ENCODE results near the gene TGFBR3. TPM values are rescaled to one million over a fixed set of nuclear protein-coding genes. Genes with fewer than 3 reads are reported as not detected.

TGFBR3 gene
- total RNA-seq, 1 experiment from 2014 or later = 2.4 TPM

- H3K4me1 ChIP-seq (ENCODE audit: insufficient read depth, low read length) = no peaks in the 10 kb centered on the region
- peaks cover 48% of the 10 kb centered on the region for H3K27me3 Mint-ChIP-seq (ENCODE audit: low read depth)
- H3K23ac ChIP-seq (ENCODE audit: insufficient read length, low read depth, low read length) = no peak overlapping the region
- H3K27me3 ChIP-seq (ENCODE audit: insufficient read depth, low read length) = peaks cover 12% of the 10 kb centered on the region; the same call in 1 of the 2 replicates
- peaks cover 0 to 2% of the 10 kb centered on the region in 2 experiments; a peak in 3 of 5 replicates for H3K9me3 Mint-ChIP-seq
- no peak overlapping the region; the same call in 1 of the 2 replicates for H3K14ac ChIP-seq (ENCODE audit: insufficient read depth, low read length)
- H3K23me2 ChIP-seq (ENCODE audit: insufficient read length, low read depth, low read length, poor library complexity, severe bottlenecking) = peaks cover 13% of the 10 kb centered on the region
- H3K56ac ChIP-seq (ENCODE audit: insufficient read length, low read depth, low read length) = no peak overlapping the region
- no peaks in the 10 kb centered on the region for H3K79me1 ChIP-seq (ENCODE audit: insufficient read depth, low read depth, low read length, poor library complexity, severe bottlenecking)
- H3K9me3 ChIP-seq (ENCODE audit: control insufficient read depth, low read depth, low read length) = no peaks in the 10 kb centered on the region
- H3K27ac ChIP-seq (ENCODE audit: insufficient read length, low read depth, low read length) = no peak overlapping the region
- H2AFZ ChIP-seq (ENCODE audit: low read length) = no peak overlapping the region
- no peak overlapping the region for H2BK15ac ChIP-seq (ENCODE audit: low read depth, low read length)
- no peak overlapping the region for H4K8ac ChIP-seq (replicated peaks; ENCODE audit: insufficient read length, low read depth, low read length)
- H3K4me3 Mint-ChIP-seq = peak overlapping the region; percentile 78 to 88
- peak overlapping the region; percentile 85 for H3K4me2 ChIP-seq (ENCODE audit: insufficient read depth, insufficient read length, low read length)
- no CpG with 5 or more reads among the region's 22 CpGs for WGBS (ENCODE audit: extremely low coverage, insufficient read length, low lambda C conversion rate)
- H3K36me3 Mint-ChIP-seq (ENCODE audit: insufficient read depth in 1 of 3, low read depth in 3 of 3) = 0 out of 7 replicates have a peak, but pooled peaks cover 0 to 3% (median 0%) of the 10 kb centered on the region in 3 experiments
- no peak overlapping the region for H4K91ac ChIP-seq (ENCODE audit: insufficient read length, low read depth, low read length)
- H3K79me2 ChIP-seq (ENCODE audit: insufficient read depth, low read length) = no peaks in the 10 kb centered on the region
- H3K18ac ChIP-seq (ENCODE audit: insufficient read length, low read depth, low read length) = no peak overlapping the region
- no peak overlapping the region for H4K5ac ChIP-seq (ENCODE audit: insufficient read length, low read depth, low read length)
- H3T11ph ChIP-seq (ENCODE audit: low read length) = no peak overlapping the region
- H3K4ac ChIP-seq (ENCODE audit: low read depth, low read length) = no peak overlapping the region
- peaks cover 12% of the 10 kb centered on the region in 2 experiments for H3K4me1 Mint-ChIP-seq
- H2BK12ac ChIP-seq (ENCODE audit: insufficient read length, low read depth, low read length) = no peak overlapping the region
- H2AK5ac ChIP-seq (ENCODE audit: insufficient read length, low read length) = no peak overlapping the region
- H3K9ac ChIP-seq (ENCODE audit: extremely low read depth, insufficient read length, low read length) = no peak overlapping the region
- H2BK120ac ChIP-seq (ENCODE audit: low read depth, low read length, poor library complexity, severe bottlenecking) = no peak overlapping the region
- H3K27ac Mint-ChIP-seq = no peak overlapping the region; a peak in 1 of 7 replicates
- no peak overlapping the region for H2BK20ac ChIP-seq (ENCODE audit: low read depth, low read length, poor library complexity, severe bottlenecking)
- TF ChIP-seq CTCF (conservative IDR thresholded peaks at IDR 0.05) = no peak
- no peak overlapping the region for H2BK5ac ChIP-seq (ENCODE audit: insufficient read length, low read length)
- H4K20me1 ChIP-seq (ENCODE audit: control insufficient read depth, insufficient read depth, insufficient read length) = no peaks in the 10 kb centered on the region
- DNase-seq = peak; percentile 45
Measured at GRCh38 chr1:91884459-91885212, 1.3 kb downstream of the TGFBR3 start.
